ENCODE data around the gene RNASE4. TPM values are rescaled to one million over a fixed set of nuclear protein-coding genes. Genes with fewer than 3 reads are reported as not detected.

Gene RNASE4
- total RNA-seq, 2 donors from 2014 or later = 71.6 to 150 TPM

- intact Hi-C loops (cut with DNase I) = no loop called here
- WGBS = 44% methylated on average over 7 of the region's 7 CpGs
- Histone ChIP-seq H3K27ac (peak overlapping the region; percentile 99 to 100), H3K9me3 (no peaks in the 10 kb centered on the region), H3K36me3 (no peaks in the 10 kb centered on the region), H3K4me3 (peak overlapping the region in 1 of 2 donors; percentile 65), H3K27me3 (replicated peaks; ENCODE audit: insufficient read depth) (no peaks in the 10 kb centered on the region), H3K4me1 (replicated peaks) (no peaks in the 10 kb centered on the region)
- DNase-seq (ENCODE audit: low spot score) = peak; percentile 39
- TF ChIP-seq POLR2AphosphoS5 (IDR thresholded peaks at IDR 0.05) (peak; percentile 40), CTCF (IDR thresholded peaks at IDR 0.05) (no peak), POLR2A (IDR thresholded peaks at IDR 0.05) (no peak)
Measured at GRCh38 chr14:20686386-20687143, 2.2 kb downstream of the RNASE4 start.

GRCh38 chr14:20687362-20688166, 3.2 kb downstream of the RNASE4 start:
- Histone ChIP-seq H3K9me3 (no peaks in the 10 kb centered on the region), H3K36me3 (no peaks in the 10 kb centered on the region), H3K4me3 (peak overlapping the region in 1 of 2 donors; percentile 12), H3K27me3 (replicated peaks; ENCODE audit: insufficient read depth) (no peaks in the 10 kb centered on the region), H3K4me1 (replicated peaks) (no peaks in the 10 kb centered on the region), H3K27ac (peak overlapping the region; percentile 61 to 99)
- TF ChIP-seq CTCF (IDR thresholded peaks at IDR 0.05) = no peak
- no peak for TF ChIP-seq POLR2A (IDR thresholded peaks at IDR 0.05)
- peak; percentile 55 for TF ChIP-seq POLR2AphosphoS5 (IDR thresholded peaks at IDR 0.05)
- WGBS = 68% methylated on average over 5 of the region's 5 CpGs
- no peak for DNase-seq (ENCODE audit: low spot score)
- intact Hi-C loops (cut with DNase I) = no loop called here

GRCh38 chr14:20688167-20688839, 3.9 kb downstream of the RNASE4 start, which contains the start of gene ANG:
ANG (plus strand) TSS chr14:20688764; CDS start chr14:20693565, 4,801 bp downstream.
- Histone ChIP-seq H3K36me3 (no peaks in the 10 kb centered on the region), H3K27me3 (replicated peaks; ENCODE audit: insufficient read depth) (no peaks in the 10 kb centered on the region), H3K9me3 (no peaks in the 10 kb centered on the region), H3K4me3 (peak within 1 kb of the TSS in 1 of 2 donors; percentile 12), H3K4me1 (replicated peaks) (no peaks in the 10 kb centered on the region), H3K27ac (peak within 1 kb of the TSS; percentile 61 to 99)
- TF ChIP-seq POLR2AphosphoS5 (IDR thresholded peaks at IDR 0.05) = no peak
- no peak for TF ChIP-seq POLR2A (IDR thresholded peaks at IDR 0.05)
- TF ChIP-seq CTCF (IDR thresholded peaks at IDR 0.05) = no peak
- DNase-seq (ENCODE audit: low spot score) = no peak
- intact Hi-C loops (cut with DNase I) = no loop called here
- WGBS = 74% methylated on average over 7 of the region's 7 CpGs

GRCh38 chr14:20690848-20691640, 6.7 kb downstream of the RNASE4 start:
- Histone ChIP-seq H3K4me1 (replicated peaks) (no peaks in the 10 kb centered on the region), H3K27me3 (replicated peaks; ENCODE audit: insufficient read depth) (no peaks in the 10 kb centered on the region), H3K9me3 (no peaks in the 10 kb centered on the region), H3K4me3 (no peak overlapping the region), H3K27ac (peak overlapping the region in 1 of 2 donors; percentile 23), H3K36me3 (peaks cover 0 to 5% of the 10 kb centered on the region in 2 donors)
- 26% methylated on average over 9 of the region's 9 CpGs for WGBS
- TF ChIP-seq CTCF (IDR thresholded peaks at IDR 0.05) (peak; percentile 52 to 89 (median 82)), POLR2A (IDR thresholded peaks at IDR 0.05) (no peak), POLR2AphosphoS5 (IDR thresholded peaks at IDR 0.05) (peak; percentile 72)
- peak; percentile 63 for DNase-seq (ENCODE audit: low spot score)
- intact Hi-C loops (cut with DNase I) = loop anchor here (10.0 kb wide), 1 partner anchor 156 kb away; no protein-coding TSS in a partner anchor

Measured in prostate gland (tissue), 2 donors.